Measurements from ENCODE around the gene L2HGDH. TPM values are rescaled to one million over a fixed set of nuclear protein-coding genes. Genes with fewer than 3 reads are reported as not detected.

L2HGDH gene
- total RNA-seq, 1 experiment from 2014 or later, result 22.6 TPM

GRCh38 chr14:50233166-50233950 is 78.7 kb downstream of the L2HGDH start:
- H4K8ac ChIP-seq (replicated peaks; ENCODE audit: insufficient read length, low read depth, low read length), result no peak overlapping the region
- DNase-seq, result no peak
- no peak overlapping the region for H2AFZ ChIP-seq (ENCODE audit: low read length)
- whole genome bisulfite sequencing (ENCODE audit: extremely low coverage, insufficient read length, low lambda C conversion rate), result no CpG with 5 or more reads among the region's 14 CpGs
- H2BK12ac ChIP-seq (ENCODE audit: insufficient read length, low read depth, low read length), result no peak overlapping the region
- TF ChIP-seq CTCF (conservative IDR thresholded peaks at IDR 0.05), result no peak
- no peak overlapping the region for H3K27ac ChIP-seq (ENCODE audit: insufficient read length, low read depth, low read length)
- no peak overlapping the region for H2BK20ac ChIP-seq (ENCODE audit: low read depth, low read length, poor library complexity, severe bottlenecking)
- no peak overlapping the region for H2BK120ac ChIP-seq (ENCODE audit: low read depth, low read length, poor library complexity, severe bottlenecking)
- no peak overlapping the region; a peak in 1 of 5 replicates for H3K4me3 Mint-ChIP-seq
- H2AK5ac ChIP-seq (ENCODE audit: insufficient read length, low read length), result no peak overlapping the region
- no peaks in the 10 kb centered on the region for H3K79me1 ChIP-seq (ENCODE audit: insufficient read depth, low read depth, low read length, poor library complexity, severe bottlenecking)
- peaks cover 18 to 22% of the 10 kb centered on the region in 2 experiments for H3K4me1 Mint-ChIP-seq
- H3K14ac ChIP-seq (ENCODE audit: insufficient read depth, low read length), result no peak overlapping the region
- 0 out of 2 replicates have a peak, but pooled peaks cover 2% of the 10 kb centered on the region for H3K79me2 ChIP-seq (ENCODE audit: insufficient read depth, low read length)
- H4K91ac ChIP-seq (ENCODE audit: insufficient read length, low read depth, low read length), result no peak overlapping the region
- H4K20me1 ChIP-seq (ENCODE audit: control insufficient read depth, insufficient read depth, insufficient read length), result no peaks in the 10 kb centered on the region
- peaks cover 1 to 5% of the 10 kb centered on the region in 2 experiments; a peak in 4 of 5 replicates for H3K9me3 Mint-ChIP-seq
- no peak overlapping the region for H3K9ac ChIP-seq (ENCODE audit: extremely low read depth, insufficient read length, low read length)
- no peak overlapping the region for H3K23ac ChIP-seq (ENCODE audit: insufficient read length, low read depth, low read length)
- no peaks in the 10 kb centered on the region for H3K4me1 ChIP-seq (ENCODE audit: insufficient read depth, low read length)
- no peak overlapping the region for H3K27ac Mint-ChIP-seq
- no peak overlapping the region for H2BK15ac ChIP-seq (ENCODE audit: low read depth, low read length)
- H3K9me3 ChIP-seq (ENCODE audit: control insufficient read depth, low read depth, low read length), result no peaks in the 10 kb centered on the region
- no peaks in the 10 kb centered on the region for H3K27me3 Mint-ChIP-seq (ENCODE audit: low read depth)
- H4K5ac ChIP-seq (ENCODE audit: insufficient read length, low read depth, low read length), result no peak overlapping the region
- H3K36me3 Mint-ChIP-seq (ENCODE audit: insufficient read depth in 1 of 3, low read depth in 3 of 3), result peaks cover 5 to 10% (median 6%) of the 10 kb centered on the region in 3 experiments
- H2BK5ac ChIP-seq (ENCODE audit: insufficient read length, low read length), result no peak overlapping the region
- no peak overlapping the region for H3K4me2 ChIP-seq (ENCODE audit: insufficient read depth, insufficient read length, low read length)
- H3T11ph ChIP-seq (ENCODE audit: low read length), result no peak overlapping the region
- H3K18ac ChIP-seq (ENCODE audit: insufficient read length, low read depth, low read length), result no peak overlapping the region
- peaks cover 7% of the 10 kb centered on the region for H3K23me2 ChIP-seq (ENCODE audit: insufficient read length, low read depth, low read length, poor library complexity, severe bottlenecking)
- H3K4ac ChIP-seq (ENCODE audit: low read depth, low read length), result no peak overlapping the region
- H3K56ac ChIP-seq (ENCODE audit: insufficient read length, low read depth, low read length), result no peak overlapping the region
- no peaks in the 10 kb centered on the region for H3K27me3 ChIP-seq (ENCODE audit: insufficient read depth, low read length)

All from H9 (cell line).